Large intestine (tissue), 3 donors: ENCODE results near the gene SPATS2. TPM values are rescaled to one million over a fixed set of nuclear protein-coding genes. Genes with fewer than 3 reads are reported as not detected.

Experiments used
- DNase-seq, 2 donors: peaks; one replicate each; pipeline versions ENCODE4 v3.0.0 to v3.0.0-alpha.2; 2013
- H3K27ac ChIP-seq: one replicate; pipeline ENCODE4 v1.5.1; 2013; ENCODE audit warnings: low read length
- H3K27me3 ChIP-seq: 2 replicates; pipeline ENCODE4 v1.6.1; 2013; ENCODE audit warnings: low read length; ENCODE audit not compliant: control insufficient read depth, insufficient read depth
- H3K36me3 ChIP-seq: 2 replicates; pipeline ENCODE4 v1.6.1; 2013; ENCODE audit warnings: low read length; ENCODE audit not compliant: control insufficient read depth, insufficient read depth
- H3K4me1 ChIP-seq: one replicate; pipeline ENCODE4 v1.6.1; 2013; ENCODE audit warnings: low read length; ENCODE audit not compliant: control insufficient read depth, insufficient read depth
- H3K4me3 ChIP-seq: one replicate; pipeline ENCODE4 v1.5.1; 2013; ENCODE audit warnings: low read length
- H3K9me3 ChIP-seq: one replicate; pipeline ENCODE4 v1.6.1; 2013; ENCODE audit warnings: mild to moderate bottlenecking, low read depth, low read length, moderate library complexity; ENCODE audit not compliant: control insufficient read depth
- WGBS: methylation state at CpG from one replicate; pipeline ENCODE4 v1.1.5; 2013; ENCODE audit warnings: low lambda C conversion rate; ENCODE audit not compliant: insufficient coverage; 5-methylcytosine and 5-hydroxymethylcytosine counted together
- polyA plus RNA-seq: library from polyadenylated mRNA; unstranded; fragments of 120-200 nt; gene quantifications from one replicate; pipeline ENCODE4 v1.2.1, GENCODE V29; 2013

SPATS2 gene
- polyA plus RNA-seq, 1 donor, result 22.7 TPM

- WGBS, result no CpG with 5 or more reads among the region's 21 CpGs
- Histone ChIP-seq H3K27ac (no peak overlapping the region), H3K27me3 (peaks cover 79% of the 10 kb centered on the region), H3K9me3 (peaks cover 3% of the 10 kb centered on the region), H3K4me3 (no peak overlapping the region), H3K4me1 (peaks cover 25% of the 10 kb centered on the region), H3K36me3 (no peaks in the 10 kb centered on the region)
- no peak for DNase-seq
Measured at GRCh38 chr12:49540229-49541139, 173.2 kb downstream of the SPATS2 start.

- no peaks in the 10 kb centered on the region for H3K36me3 ChIP-seq
- H3K9me3 ChIP-seq, result peaks cover 3% of the 10 kb centered on the region
- peaks cover 25% of the 10 kb centered on the region for H3K4me1 ChIP-seq
- 86% methylated on average over 4 of the region's 18 CpGs for WGBS
- no peak for DNase-seq
- peaks cover 80% of the 10 kb centered on the region for H3K27me3 ChIP-seq
- no peak overlapping the region for H3K4me3 ChIP-seq
- H3K27ac ChIP-seq, result no peak overlapping the region
Measured at GRCh38 chr12:49541140-49541861, 174.0 kb downstream of the SPATS2 start.

DNA sequence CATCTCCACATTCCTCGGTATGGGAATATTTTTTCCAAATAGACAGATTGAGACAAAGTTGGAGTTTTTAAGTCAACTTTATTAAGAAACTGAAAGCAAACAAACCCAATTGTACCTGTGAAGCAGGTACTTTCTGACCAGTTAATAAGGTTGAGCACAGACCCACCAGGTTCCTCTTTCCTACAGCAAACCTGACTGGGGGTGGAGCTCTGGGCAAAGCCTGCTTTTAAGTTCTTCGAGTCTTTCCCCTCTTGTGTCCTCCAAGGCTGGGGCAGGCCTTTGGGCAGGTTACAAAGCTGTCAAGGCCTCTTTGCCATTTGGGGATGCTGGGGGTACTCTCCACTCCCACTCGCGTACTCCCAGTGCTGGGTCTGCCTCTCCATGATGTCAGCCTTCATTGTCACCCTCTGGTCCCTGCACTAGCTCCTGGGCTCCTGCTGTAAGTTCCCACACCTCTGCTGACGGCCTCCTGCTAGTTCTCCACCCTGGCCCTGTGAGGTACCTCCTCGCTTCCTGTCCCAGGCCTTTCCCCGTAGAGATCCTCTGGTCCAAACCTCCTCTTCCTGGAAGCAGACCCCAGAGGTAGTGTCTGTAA, 174.7 kb downstream of the SPATS2 start:
- WGBS, result no CpG with 5 or more reads among the region's 7 CpGs
- Histone ChIP-seq H3K27me3 (peaks cover 77% of the 10 kb centered on the region), H3K27ac (no peak overlapping the region), H3K36me3 (no peaks in the 10 kb centered on the region), H3K9me3 (peaks cover 3% of the 10 kb centered on the region), H3K4me1 (peaks cover 25% of the 10 kb centered on the region), H3K4me3 (no peak overlapping the region)
- DNase-seq, result no peak

DNA sequence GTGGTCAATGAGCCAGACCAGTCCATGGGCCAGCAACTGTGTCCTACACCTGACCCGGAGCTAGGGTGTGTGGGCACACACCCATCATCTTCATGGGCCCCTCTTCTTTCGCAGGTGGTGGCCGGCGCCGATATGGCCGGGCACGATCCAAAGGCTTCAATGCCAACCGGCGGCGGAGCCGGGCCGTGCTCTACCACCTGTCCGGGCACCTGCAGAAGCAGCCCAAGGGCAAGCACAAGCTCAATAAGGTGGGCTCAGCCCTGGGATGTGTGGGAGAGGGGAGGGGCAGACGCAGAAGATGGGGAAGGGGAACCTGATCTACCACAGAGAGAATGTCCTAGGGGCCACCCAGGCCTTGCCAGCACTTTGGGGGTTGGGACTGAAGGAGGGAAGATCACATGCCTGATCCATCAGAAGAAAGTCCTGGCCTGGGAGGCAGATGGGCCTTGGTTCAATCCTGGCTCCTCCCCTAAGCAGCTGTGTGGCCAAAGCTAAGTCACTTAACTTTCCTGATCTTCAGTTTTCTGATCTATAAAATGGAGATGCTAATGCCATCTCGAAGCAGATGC, 175.4 kb downstream of the SPATS2 start:
- no peak for DNase-seq
- Histone ChIP-seq H3K27ac (no peak overlapping the region), H3K4me3 (no peak overlapping the region), H3K4me1 (peaks cover 21% of the 10 kb centered on the region), H3K9me3 (peaks cover 3% of the 10 kb centered on the region), H3K27me3 (peaks cover 70% of the 10 kb centered on the region), H3K36me3 (no peaks in the 10 kb centered on the region)
- no CpG with 5 or more reads among the region's 15 CpGs for WGBS

DNA sequence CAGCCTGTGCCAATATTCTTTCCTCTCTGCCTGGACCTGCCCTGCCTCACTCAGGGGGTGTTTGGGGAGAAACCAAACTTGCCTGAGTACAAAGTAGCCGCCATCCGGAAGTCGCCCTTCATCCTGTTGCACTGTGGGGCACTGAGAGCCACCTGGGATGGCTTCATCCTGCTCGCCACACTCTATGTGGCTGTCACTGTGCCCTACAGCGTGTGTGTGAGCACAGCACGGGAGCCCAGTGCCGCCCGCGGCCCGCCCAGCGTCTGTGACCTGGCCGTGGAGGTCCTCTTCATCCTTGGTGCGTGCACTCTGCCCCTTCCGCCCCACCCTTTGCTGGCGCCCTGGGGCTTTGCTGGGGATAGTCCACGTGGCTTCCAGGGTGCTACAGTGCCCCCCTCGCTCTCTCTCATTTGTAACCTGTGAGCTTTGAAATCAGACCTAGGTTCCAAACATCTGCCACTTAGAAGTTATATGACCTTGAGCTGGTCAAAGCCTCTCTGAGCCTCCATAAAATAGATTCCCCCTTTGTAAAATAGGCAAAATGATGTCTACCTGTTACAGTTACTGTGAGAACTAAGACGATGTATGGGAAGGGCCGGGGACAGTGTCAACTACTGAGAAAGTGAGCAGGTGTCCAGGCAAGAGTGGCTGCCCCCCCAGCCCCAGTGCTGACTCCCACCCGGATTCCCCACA, 176.1 kb downstream of the SPATS2 start:
- Histone ChIP-seq H3K27me3 (peaks cover 65% of the 10 kb centered on the region), H3K36me3 (no peaks in the 10 kb centered on the region), H3K4me1 (peaks cover 17% of the 10 kb centered on the region), H3K9me3 (peaks cover 3% of the 10 kb centered on the region), H3K4me3 (no peak overlapping the region), H3K27ac (no peak overlapping the region)
- WGBS, result no CpG with 5 or more reads among the region's 20 CpGs
- no peak for DNase-seq

GRCh38 chr12:49543914-49544815, 176.9 kb downstream of the SPATS2 start:
- no peak overlapping the region for H3K4me3 ChIP-seq
- peaks cover 68% of the 10 kb centered on the region for H3K27me3 ChIP-seq
- H3K9me3 ChIP-seq, result peaks cover 3% of the 10 kb centered on the region
- 100% methylated on average over 1 of the region's 39 CpGs for WGBS
- H3K36me3 ChIP-seq, result no peaks in the 10 kb centered on the region
- DNase-seq, result no peak
- H3K27ac ChIP-seq, result no peak overlapping the region
- peaks cover 24% of the 10 kb centered on the region for H3K4me1 ChIP-seq

- no peak for DNase-seq
- H3K4me1 ChIP-seq, result peaks cover 36% of the 10 kb centered on the region
- peaks cover 52% of the 10 kb centered on the region for H3K27me3 ChIP-seq
- no peaks in the 10 kb centered on the region for H3K36me3 ChIP-seq
- H3K4me3 ChIP-seq, result no peak overlapping the region
- peaks cover 3% of the 10 kb centered on the region for H3K9me3 ChIP-seq
- H3K27ac ChIP-seq, result no peak overlapping the region
- no CpG with 5 or more reads among the region's 4 CpGs for WGBS
Measured at GRCh38 chr12:49545815-49546214, 178.6 kb downstream of the SPATS2 start.

DNA sequence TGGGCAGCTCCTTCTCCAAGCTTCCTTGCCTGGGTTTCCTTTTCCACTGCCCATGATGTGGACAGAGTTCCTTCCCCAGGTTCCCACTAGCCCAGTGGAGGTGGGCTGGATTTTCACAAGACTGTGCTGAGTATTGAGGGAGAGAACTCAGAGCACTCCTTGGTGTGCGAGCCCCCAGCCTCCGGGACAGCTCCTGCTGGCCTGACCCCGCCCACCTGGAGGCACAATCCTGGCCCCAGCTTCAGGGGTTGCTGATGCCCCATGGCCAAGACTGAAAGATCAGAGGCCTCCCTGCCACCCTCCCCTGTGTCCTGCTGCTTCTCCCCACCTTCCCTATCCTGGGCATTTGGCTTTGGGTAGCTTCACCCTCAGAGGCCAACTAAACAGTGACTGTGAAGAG, 179.2 kb downstream of the SPATS2 start:
- Histone ChIP-seq H3K27me3 (peaks cover 46% of the 10 kb centered on the region), H3K36me3 (no peaks in the 10 kb centered on the region), H3K4me3 (no peak overlapping the region), H3K27ac (no peak overlapping the region), H3K4me1 (peaks cover 42% of the 10 kb centered on the region), H3K9me3 (peaks cover 3% of the 10 kb centered on the region)
- no peak for DNase-seq
- WGBS, result no CpG with 5 or more reads among the region's 3 CpGs

GRCh38 chr12:49547090-49547690, 179.9 kb downstream of the SPATS2 start:
- no peak overlapping the region for H3K27ac ChIP-seq
- H3K4me1 ChIP-seq, result peaks cover 43% of the 10 kb centered on the region
- DNase-seq, result no peak
- no CpG with 5 or more reads among the region's 7 CpGs for WGBS
- peaks cover 3% of the 10 kb centered on the region for H3K9me3 ChIP-seq
- no peaks in the 10 kb centered on the region for H3K36me3 ChIP-seq
- no peak overlapping the region for H3K4me3 ChIP-seq
- H3K27me3 ChIP-seq, result peaks cover 46% of the 10 kb centered on the region
